Body of pancreas (tissue), 4 donors: ENCODE results near the gene DYNLT2.
"Not testable (repeated sequence)": the region's sequence is repeated elsewhere in the genome, so short reads cannot be mapped to it uniquely, and the experiment has no call there.

Experiments
- POLR2A ChIP-seq, 3 donors: fragments of 450-650 bp; IDR thresholded peaks; one replicate each; pipeline ENCODE4 v1.6.1; 2016; ENCODE audit warnings: antibody characterized with exemption in 3 of 3, mild to moderate bottlenecking in 2 of 3
- TF ChIP-seq, protein P1 (sequence below), 7 experiments: fragments of 450-650 bp in 4 of 7; fragments of 200-600 bp in 3 of 7; sonication (generic) in 3 of 7; IDR thresholded peaks; one replicate each; pipeline ENCODE4 v1.5.1; 2016 to 2019; ENCODE audit warnings: antibody characterized with exemption in 7 of 7

DNA sequence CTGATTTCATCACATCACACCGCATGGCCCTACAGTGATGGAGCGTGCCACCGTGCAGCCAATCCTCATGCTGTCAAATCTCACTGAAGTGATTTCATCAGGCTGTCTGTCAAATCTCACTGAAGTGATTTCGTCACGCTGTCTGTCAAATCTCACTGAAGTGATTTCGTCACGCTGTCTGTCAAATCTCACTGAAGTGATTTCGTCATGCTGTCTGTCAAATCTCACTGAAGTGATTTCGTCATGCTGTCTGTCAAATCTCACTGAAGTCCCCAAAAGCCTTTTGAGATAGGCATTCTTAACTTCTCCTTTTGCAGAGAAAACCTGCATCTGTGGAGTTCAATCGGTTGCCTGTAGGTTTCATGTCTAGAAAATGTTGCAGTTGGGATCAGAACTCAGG lies 14.4 kb upstream of the DYNLT2 start:
- TF ChIP-seq, protein P1, sequence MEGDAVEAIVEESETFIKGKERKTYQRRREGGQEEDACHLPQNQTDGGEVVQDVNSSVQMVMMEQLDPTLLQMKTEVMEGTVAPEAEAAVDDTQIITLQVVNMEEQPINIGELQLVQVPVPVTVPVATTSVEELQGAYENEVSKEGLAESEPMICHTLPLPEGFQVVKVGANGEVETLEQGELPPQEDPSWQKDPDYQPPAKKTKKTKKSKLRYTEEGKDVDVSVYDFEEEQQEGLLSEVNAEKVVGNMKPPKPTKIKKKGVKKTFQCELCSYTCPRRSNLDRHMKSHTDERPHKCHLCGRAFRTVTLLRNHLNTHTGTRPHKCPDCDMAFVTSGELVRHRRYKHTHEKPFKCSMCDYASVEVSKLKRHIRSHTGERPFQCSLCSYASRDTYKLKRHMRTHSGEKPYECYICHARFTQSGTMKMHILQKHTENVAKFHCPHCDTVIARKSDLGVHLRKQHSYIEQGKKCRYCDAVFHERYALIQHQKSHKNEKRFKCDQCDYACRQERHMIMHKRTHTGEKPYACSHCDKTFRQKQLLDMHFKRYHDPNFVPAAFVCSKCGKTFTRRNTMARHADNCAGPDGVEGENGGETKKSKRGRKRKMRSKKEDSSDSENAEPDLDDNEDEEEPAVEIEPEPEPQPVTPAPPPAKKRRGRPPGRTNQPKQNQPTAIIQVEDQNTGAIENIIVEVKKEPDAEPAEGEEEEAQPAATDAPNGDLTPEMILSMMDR (IDR thresholded peaks at IDR 0.05): not testable (repeated sequence)
- TF ChIP-seq POLR2A (IDR thresholded peaks at IDR 0.05): not testable (repeated sequence)
